RWPE2 (cell line): ENCODE data around the gene VANGL2.

ENCODE experiments used
- ATAC-seq: fragments of 200-7000 bp; cut with Tn5 transposase; 3 replicates; pipeline ENCODE4 v1.9.1; 2021; ENCODE audit warnings: low read depth
- DNase-seq: peaks from one replicate; pipeline ENCODE4 v3.0.0-alpha.2; 2020; ENCODE audit warnings: low spot score
- H3K27ac ChIP-seq: fragments of 450-650 bp; 2 replicates; pipeline ENCODE4 v1.5.1; 2017; ENCODE audit warnings: mild to moderate bottlenecking; ENCODE audit not compliant: poor library complexity, severe bottlenecking
- H3K27me3 ChIP-seq: fragments of 250-450 bp; sonication (Bioruptor Pico); 2 replicates; pipeline ENCODE4 v1.5.1; 2021; ENCODE audit warnings: mild to moderate bottlenecking, moderate library complexity; ENCODE audit not compliant: insufficient read depth, poor library complexity, severe bottlenecking
- H3K36me3 ChIP-seq: fragments of 250-450 bp; sonication (Bioruptor Pico); 2 replicates; pipeline ENCODE4 v1.5.1; 2020; ENCODE audit warnings: low read depth, mild to moderate bottlenecking, moderate library complexity
- H3K4me1 ChIP-seq: fragments of 250-450 bp; sonication (Bioruptor Pico); 2 replicates; pipeline ENCODE4 v1.5.1; 2021; ENCODE audit warnings: mild to moderate bottlenecking, moderate library complexity; ENCODE audit not compliant: insufficient read depth, poor library complexity, severe bottlenecking
- H3K4me3 ChIP-seq: fragments of 250-450 bp; sonication (Bioruptor Pico); 2 replicates; pipeline ENCODE4 v1.5.1; 2021; ENCODE audit warnings: mild to moderate bottlenecking, moderate library complexity; ENCODE audit not compliant: severe bottlenecking
- H3K9me3 ChIP-seq: fragments of 250-450 bp; sonication (Bioruptor Pico); 2 replicates; pipeline ENCODE4 v1.5.1; 2021; ENCODE audit warnings: mild to moderate bottlenecking, moderate library complexity; ENCODE audit not compliant: severe bottlenecking
- CTCF ChIP-seq: fragments of 450-650 bp; IDR thresholded peaks from one replicate; pipeline ENCODE4 v1.5.1; 2017; ENCODE audit warnings: mild to moderate bottlenecking, moderate library complexity; ENCODE audit not compliant: poor library complexity, severe bottlenecking

Gene VANGL2

GRCh38 chr1:160413716-160414115, 13.4 kb downstream of the VANGL2 start:
- ATAC-seq (no peak), DNase-seq (no peak)
- H3K27ac ChIP-seq: no peak overlapping the region
- peaks cover 15% of the 10 kb centered on the region for H3K4me1 ChIP-seq
- H3K4me3 ChIP-seq: no peak overlapping the region
- peaks cover 3% of the 10 kb centered on the region; the same call in 1 of the 2 replicates for H3K36me3 ChIP-seq
- no peaks in the 10 kb centered on the region for H3K9me3 ChIP-seq
- TF ChIP-seq CTCF: no peak
- no peaks in the 10 kb centered on the region for H3K27me3 ChIP-seq

- Histone ChIP-seq H3K27ac (peak overlapping the region; percentile 4), H3K4me3 (no peak overlapping the region), H3K36me3 (peaks cover 3% of the 10 kb centered on the region; the same call in 1 of the 2 replicates), H3K27me3 (no peaks in the 10 kb centered on the region), H3K4me1 (peaks cover 10% of the 10 kb centered on the region), H3K9me3 (no peaks in the 10 kb centered on the region)
- ATAC-seq (peak; percentile 79), DNase-seq (no peak)
- TF ChIP-seq CTCF: no peak
Measured at GRCh38 chr1:160414881-160415280, 14.5 kb downstream of the VANGL2 start.

- Histone ChIP-seq H3K27me3 (no peaks in the 10 kb centered on the region), H3K4me3 (no peak overlapping the region), H3K27ac (no peak overlapping the region), H3K4me1 (peaks cover 10% of the 10 kb centered on the region), H3K9me3 (no peaks in the 10 kb centered on the region), H3K36me3 (peaks cover 3% of the 10 kb centered on the region; the same call in 1 of the 2 replicates)
- DNase-seq (no peak), ATAC-seq (no peak)
- TF ChIP-seq CTCF: no peak
Measured at GRCh38 chr1:160415696-160416290, 15.4 kb downstream of the VANGL2 start.

GRCh38 chr1:160416369-160416768, 16.0 kb downstream of the VANGL2 start:
- Histone ChIP-seq H3K9me3 (no peaks in the 10 kb centered on the region), H3K27me3 (no peaks in the 10 kb centered on the region), H3K36me3 (peaks cover 3% of the 10 kb centered on the region; the same call in 1 of the 2 replicates), H3K4me3 (no peak overlapping the region), H3K27ac (no peak overlapping the region), H3K4me1 (peaks cover 10% of the 10 kb centered on the region)
- TF ChIP-seq CTCF: peak; percentile 71
- DNase-seq: no peak
- ATAC-seq: peak; percentile 81

GRCh38 chr1:160418483-160418882, 18.1 kb downstream of the VANGL2 start:
- H3K4me1 ChIP-seq: peaks cover 10% of the 10 kb centered on the region
- TF ChIP-seq CTCF: no peak
- ATAC-seq: no peak
- no peaks in the 10 kb centered on the region for H3K9me3 ChIP-seq
- H3K4me3 ChIP-seq: no peak overlapping the region
- H3K27me3 ChIP-seq: no peaks in the 10 kb centered on the region
- no peak overlapping the region for H3K27ac ChIP-seq
- no peak for DNase-seq
- H3K36me3 ChIP-seq: peaks cover 3% of the 10 kb centered on the region; the same call in 1 of the 2 replicates
